Endothelial cell of umbilical vein (primary cell): ENCODE data around the gene TNIK.

Experiments
- CTCF ChIP-seq, 2 donors: IDR thresholded peaks; 1 replicate in 1 of 2; 2 replicates in 1 of 2; pipeline ENCODE4 v1.5.1; 2011; ENCODE audit warnings: low read length in 2 of 2, mild to moderate bottlenecking in 2 of 2, moderate library complexity in 2 of 2, control low read depth in 1 of 2, inconsistent platforms in 1 of 2, low read depth in 1 of 2; ENCODE audit not compliant: insufficient read depth in 1 of 2; ENCODE audit errors: extremely low read depth in 1 of 2
- EZH2 ChIP-seq: IDR thresholded peaks from 2 replicates; pipeline ENCODE4 v1.6.1; 2012; ENCODE audit warnings: borderline replicate concordance, low read depth, mild to moderate bottlenecking, moderate library complexity, low read length, inconsistent platforms; ENCODE audit not compliant: severe bottlenecking
- FOS ChIP-seq: IDR thresholded peaks from 2 replicates; pipeline ENCODE4 v1.6.1; 2011; ENCODE audit warnings: mild to moderate bottlenecking, low read length, moderate library complexity, borderline replicate concordance; ENCODE audit not compliant: insufficient read depth
- GATA2 ChIP-seq: IDR thresholded peaks from 2 replicates; pipeline ENCODE4 v1.7.0; 2011; ENCODE audit warnings: low read depth, mild to moderate bottlenecking, moderate library complexity, mixed read lengths, low read length; ENCODE audit not compliant: insufficient read length, insufficient read depth
- JUN ChIP-seq: IDR thresholded peaks from 2 replicates; pipeline ENCODE4 v1.6.1; 2011; ENCODE audit warnings: borderline replicate concordance, low read depth; ENCODE audit not compliant: insufficient read length, insufficient read depth
- MAX ChIP-seq: IDR thresholded peaks from 2 replicates; pipeline ENCODE4 v1.6.1; 2011; ENCODE audit not compliant: insufficient read depth, insufficient read length
- MYC ChIP-seq: IDR thresholded peaks from one replicate; pipeline ENCODE4 v1.6.1; 2011; ENCODE audit warnings: mild to moderate bottlenecking, low read depth, low read length
- POLR2A ChIP-seq: IDR thresholded peaks from 2 replicates; pipeline ENCODE4 v1.6.1; 2012; ENCODE audit warnings: low read depth, mild to moderate bottlenecking, control low read depth, low read length
- POLR2AphosphoS5 ChIP-seq: IDR thresholded peaks from 2 replicates; pipeline ENCODE4 v1.6.1; 2012; ENCODE audit warnings: low read depth, mild to moderate bottlenecking, control low read depth, low read length, moderate library complexity; ENCODE audit not compliant: insufficient read depth

DNA sequence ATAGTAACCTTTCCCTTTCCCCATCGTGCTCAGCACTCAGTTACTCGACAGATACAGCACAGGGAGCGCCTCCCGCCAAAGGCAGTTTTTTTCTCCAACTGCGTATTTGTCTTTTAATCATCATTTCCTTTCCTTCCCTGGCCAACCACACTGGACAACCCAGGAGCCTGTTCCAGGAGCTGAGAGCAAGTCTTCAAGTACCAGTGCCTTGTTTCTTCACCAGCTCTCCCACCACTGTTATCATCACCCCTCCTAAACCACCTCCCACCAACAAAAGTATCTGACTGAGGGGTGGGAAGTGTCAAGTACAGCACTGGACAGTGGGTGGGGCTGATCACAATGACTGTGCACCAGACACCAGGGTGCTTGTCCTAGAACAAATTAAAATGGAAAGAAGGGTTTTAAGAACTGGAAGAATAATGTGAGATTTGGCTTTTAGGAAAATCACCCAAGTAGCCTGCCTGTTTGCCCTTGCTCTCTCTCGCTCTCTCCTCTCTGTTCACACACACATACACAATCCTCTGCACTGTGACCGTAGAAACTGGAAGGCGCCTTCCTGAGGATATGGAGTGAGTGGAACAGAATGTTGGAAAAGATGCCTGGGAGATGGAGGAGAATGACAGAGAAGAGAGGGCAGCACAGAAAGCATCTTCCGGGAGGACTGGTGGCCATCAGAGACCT is 126.3 kb downstream of the TNIK start:
- no peak for TF ChIP-seq EZH2
- no peak for TF ChIP-seq POLR2AphosphoS5
- no peak for TF ChIP-seq CTCF (IDR thresholded peaks at IDR 0.05; ENCODE audit: extremely low read depth in 1 of 2, insufficient read depth in 1 of 2, low read depth in 1 of 2, low read length in 2 of 2)
- TF ChIP-seq POLR2A = no peak
- no peak for TF ChIP-seq MAX
- TF ChIP-seq JUN = no peak
- TF ChIP-seq MYC = no peak
- no peak for TF ChIP-seq FOS
- no peak for TF ChIP-seq GATA2
